Fibroblast of skin of abdomen (primary cell): ENCODE data around the gene PEX11G.
A peak's percentile ranks its signal among the peaks of the same experiment; 100 is the strongest.

Experiments
- DNase-seq: peaks from one replicate; pipeline ENCODE4 v3.0.0-alpha.2; 2013

PEX11G gene

DNA sequence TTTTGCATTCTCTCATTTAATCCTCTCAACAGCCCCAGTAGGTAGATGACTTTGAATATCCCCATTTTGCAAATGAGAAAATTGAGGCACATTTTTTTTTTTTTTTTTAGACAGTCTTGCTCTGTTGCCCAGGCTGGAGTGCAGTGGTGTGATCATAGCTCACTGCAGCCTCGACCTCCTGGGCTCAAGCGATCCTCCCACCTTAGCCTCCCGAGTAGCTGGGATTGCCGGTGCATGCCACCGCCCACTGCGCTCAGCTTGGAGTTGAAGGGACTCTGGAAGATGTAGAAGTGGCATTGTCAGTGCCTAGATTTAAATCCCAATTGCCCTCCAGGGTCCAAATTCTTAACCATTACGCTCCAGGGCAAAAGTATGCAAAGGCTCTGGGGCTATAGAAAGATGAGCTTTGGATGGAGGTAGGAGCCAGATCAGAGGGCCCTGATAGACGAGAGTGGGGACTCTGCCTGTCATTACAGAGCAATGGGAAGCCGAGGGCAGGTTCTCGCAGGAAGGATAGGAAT lies 32.8 kb upstream of the PEX11G start:
- DNase-seq, result no peak

DNA sequence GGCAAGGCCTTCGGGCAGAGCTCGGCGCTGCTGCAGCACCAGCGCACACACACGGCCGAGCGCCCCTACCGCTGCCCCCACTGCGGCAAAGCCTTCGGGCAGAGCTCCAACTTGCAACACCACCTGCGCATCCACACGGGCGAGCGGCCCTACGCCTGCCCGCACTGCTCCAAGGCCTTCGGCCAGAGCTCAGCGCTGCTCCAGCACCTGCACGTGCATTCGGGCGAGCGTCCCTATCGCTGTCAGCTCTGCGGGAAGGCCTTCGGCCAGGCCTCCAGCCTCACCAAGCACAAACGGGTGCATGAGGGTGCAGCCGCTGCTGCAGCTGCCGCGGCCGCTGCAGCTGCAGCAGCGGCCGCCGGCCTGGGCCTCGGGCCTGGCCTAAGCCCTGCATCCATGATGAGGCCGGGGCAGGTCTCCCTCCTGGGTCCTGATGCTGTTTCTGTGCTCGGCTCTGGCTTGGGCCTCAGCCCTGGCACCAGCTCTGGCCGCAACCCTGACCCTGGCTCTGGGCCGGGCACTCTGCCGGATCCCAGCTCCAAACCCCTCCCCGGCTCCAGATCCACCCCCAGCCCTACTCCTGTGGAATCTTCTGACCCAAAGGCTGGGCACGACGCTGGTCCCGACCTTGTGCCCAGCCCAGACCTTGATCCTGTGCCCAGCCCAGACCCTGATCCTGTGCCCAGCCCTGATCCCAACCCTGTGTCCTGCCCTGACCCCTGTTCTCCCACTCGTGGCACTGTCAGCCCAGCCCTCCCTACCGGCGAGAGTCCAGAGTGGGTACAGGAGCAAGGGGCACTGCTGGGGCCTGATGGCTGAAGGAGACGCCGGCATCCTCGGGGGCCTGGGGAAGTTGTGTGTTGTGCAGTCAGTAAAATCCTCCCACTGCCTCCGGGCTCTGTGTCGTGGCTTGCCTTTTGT lies 31.6 kb upstream of the PEX11G start:
- no peak for DNase-seq

DNA sequence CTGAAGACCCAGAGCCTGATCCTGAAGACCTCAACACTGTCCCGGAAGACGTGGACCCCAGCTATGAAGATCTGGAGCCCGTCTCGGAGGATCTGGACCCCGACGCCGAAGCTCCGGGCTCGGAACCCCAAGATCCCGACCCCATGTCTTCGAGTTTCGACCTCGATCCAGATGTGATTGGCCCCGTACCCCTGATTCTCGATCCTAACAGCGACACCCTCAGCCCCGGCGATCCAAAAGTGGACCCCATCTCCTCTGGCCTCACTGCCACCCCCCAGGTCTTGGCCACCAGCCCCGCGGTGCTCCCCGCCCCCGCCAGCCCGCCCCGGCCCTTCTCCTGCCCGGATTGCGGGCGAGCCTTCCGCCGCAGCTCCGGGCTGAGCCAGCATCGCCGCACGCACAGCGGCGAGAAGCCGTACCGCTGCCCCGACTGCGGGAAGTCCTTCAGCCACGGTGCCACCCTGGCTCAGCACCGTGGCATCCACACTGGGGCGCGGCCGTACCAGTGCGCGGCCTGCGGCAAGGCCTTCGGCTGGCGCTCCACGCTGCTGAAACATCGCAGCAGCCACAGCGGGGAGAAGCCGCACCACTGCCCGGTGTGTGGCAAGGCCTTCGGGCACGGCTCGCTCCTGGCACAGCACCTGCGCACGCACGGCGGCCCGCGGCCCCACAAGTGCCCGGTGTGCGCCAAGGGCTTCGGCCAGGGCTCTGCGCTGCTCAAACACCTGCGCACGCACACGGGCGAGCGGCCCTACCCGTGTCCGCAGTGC lies 30.7 kb upstream of the PEX11G start:
- DNase-seq, result no peak

DNA sequence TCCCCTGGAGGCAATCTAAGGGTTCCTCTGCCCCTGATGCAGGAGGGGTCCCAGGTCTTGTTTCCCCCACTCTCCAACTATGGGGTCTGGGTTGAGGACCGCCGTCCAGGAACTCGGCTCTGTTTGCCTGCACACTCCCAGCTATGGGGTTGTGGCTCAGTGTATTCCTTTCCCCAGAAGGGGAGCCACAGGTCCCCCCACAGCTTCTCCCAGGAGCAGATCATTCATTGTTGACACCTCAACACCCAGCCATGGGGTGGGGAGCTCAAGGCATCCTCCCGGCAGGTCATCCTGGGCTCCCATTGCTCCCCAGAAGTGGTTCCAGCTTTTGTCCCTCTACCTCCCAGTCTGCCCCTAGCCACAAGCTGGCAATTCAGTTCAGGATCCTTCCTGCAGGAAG lies 28.0 kb upstream of the PEX11G start:
- no peak for DNase-seq

DNA sequence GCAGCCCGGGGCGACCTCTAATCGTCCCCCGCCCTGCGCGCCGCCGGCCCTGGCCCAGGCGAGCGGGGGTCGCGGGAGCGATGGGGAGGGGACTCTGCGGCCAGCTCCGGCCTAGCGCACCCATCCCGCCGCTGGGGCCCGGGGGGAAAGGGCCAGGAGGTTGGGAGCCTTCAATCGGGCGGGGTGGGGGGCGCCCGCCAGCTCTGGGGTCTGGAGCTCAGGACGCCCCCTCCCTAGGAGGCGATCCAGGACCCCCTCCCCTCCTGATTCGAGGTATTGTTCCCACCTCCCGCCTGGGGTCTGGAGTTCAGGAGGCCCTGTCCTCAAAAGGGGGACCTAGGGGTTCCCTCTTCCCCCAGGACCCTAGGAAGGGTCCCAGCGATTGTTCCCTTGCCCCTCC lies 27.5 kb upstream of the PEX11G start:
- DNase-seq, result no peak

DNA sequence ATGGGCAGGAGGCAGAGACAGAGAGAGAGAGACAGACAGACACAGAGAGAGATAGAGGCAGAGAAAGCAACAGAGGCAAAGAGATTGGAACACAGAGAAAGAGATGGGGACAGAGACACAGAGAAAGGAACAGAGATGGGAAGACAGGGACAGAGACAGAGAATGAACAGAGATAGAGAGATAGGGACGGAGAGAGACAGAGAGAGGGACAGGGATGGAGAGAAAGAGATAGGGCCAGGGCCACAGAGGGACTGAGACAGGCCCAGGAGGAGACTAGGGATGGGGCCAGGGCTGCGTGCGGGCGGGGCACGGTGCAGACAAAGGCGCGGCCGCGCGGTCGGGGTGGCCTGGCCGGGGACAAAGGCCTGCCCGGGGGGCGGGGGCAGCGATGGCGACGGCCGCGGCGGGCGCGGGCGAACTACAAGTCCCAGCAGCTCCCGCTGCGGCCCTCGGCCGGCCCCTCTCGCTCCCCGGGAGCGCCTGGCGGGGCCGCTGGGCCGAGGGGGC lies 26.9 kb upstream of the PEX11G start, which contains the start of gene ZNF358:
Gene ZNF358, plus strand, starts transcription at position 459 of the 507 bp plus-strand sequence. CDS start 3,140 bp downstream, outside the sequence.
- peak; percentile 75 for DNase-seq

DNA sequence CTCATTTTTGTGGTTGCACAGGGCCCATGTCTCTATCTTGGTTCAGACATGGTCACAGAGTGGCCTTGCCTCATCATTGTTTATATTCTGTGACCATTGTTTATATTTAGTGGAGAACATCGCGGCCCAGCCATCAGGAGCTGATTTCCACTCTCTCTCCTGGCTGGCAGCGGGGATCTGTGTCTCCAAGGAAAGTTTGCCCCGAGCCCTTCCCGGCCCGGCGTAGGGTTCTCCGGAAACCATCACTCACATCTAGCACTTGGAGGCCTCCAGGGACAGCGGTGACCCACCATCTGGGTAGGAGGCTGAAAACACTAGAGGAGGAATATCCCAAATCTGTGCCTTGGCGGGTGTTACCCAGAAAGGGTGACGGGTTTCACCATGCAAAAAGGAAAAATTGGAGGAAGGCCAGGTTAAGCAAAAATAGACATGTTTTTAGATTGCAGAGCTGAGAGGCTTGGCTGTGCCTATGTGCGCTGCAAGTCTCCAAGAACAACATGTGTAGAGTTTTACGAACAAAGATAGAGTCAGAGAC lies 26.3 kb upstream of the PEX11G start:
- DNase-seq, result no peak

DNA sequence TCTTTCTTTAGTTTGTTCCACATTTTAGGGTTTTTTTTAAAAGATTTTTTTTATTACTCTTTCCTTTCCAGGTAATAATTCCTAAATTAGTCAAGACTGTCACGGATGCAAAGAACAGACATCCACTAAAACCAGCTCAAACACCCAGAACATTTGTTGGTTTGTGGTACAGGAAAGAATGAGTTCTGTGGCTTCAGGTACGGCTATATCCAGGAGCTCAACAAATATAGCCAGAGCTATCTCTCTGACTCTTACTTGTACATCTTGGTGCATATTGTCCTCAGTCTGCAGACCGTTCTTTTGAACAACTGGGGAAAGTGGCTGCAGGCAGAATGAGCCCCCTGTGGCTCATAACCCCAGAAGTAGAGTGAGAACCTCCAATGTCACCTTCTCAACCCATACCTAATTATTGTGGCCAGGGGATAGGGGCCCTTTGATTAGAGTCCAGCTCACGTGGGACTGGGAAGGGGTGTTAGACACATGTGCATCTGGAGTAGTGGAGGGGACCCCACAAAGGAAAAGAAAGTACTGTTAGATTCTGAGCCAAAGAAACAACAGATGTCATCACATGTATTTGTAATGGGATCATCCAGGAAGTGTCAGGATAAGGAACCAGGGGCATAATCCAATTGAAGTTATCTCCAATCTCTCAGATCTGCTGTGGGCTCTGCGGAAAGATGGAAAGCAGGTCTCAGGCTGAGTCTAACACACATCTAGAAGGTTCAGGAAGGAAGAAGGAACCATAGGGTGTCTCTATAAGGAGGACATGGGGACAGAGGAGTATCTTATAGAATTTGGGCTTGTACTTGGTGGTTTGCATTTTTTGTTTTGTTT lies 25.2 kb upstream of the PEX11G start:
- no peak for DNase-seq

DNA sequence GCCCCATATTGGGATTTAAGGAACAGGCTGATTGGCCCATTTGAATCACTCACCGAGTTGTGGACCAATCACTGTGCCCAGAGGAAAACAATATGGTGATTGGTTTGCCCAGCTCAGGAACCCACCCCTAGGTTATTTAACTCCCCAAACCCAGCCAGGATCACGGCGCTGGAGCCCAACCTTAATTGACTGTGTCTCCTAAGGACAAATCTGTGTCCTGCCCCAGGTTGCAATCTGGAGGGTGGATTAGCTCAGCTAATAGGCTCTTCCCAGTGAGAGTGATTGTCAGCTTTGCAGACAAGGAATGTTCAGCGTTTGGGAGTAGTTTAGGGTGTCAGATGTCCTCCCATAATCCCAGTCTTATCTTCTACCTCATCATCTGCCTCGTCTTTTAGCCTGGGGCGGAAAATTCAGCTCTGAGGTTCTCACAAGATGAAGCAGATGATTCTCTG lies 23.6 kb upstream of the PEX11G start:
- DNase-seq, result no peak

DNA sequence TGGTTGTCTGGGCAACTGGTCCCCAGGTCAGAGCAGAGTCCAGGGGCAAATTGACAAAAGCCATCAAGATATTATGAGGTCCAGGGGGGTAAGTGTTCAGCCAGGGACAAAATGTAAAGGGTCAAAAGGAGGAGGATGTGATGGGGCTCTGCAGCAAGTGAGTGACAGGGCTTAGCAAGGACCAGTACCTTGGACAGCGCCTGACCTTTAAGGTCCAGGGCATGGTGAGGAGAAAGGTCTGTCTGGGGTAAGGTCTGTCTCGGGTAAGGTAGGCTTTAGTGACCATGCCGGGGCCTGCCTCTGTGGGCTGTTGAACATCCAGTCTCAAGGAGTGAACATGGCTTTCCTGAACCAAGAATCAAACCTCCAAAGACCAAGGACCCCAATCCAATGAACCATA lies 20.8 kb upstream of the PEX11G start:
- DNase-seq, result no peak

DNA sequence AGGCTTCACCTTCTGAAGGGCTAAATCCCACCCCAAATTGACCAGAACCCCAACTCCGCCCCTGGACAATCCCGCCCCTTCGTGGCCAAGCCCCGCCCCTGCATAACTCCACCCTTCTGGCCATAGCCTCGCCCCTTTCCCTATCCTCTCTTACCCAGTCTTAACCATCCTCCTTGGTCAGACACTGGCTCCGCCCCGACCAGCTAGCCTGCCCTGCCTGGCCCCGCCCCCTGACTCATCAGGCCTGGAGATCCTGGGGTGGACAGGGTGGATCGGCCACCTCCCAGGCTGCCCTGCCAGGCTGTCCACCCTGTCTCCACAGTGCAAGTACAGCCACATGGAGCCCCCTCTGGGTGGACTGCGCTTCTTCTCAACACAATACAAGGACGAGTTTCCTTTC lies 19.0 kb upstream of the PEX11G start:
- peak; percentile 47 for DNase-seq

DNA sequence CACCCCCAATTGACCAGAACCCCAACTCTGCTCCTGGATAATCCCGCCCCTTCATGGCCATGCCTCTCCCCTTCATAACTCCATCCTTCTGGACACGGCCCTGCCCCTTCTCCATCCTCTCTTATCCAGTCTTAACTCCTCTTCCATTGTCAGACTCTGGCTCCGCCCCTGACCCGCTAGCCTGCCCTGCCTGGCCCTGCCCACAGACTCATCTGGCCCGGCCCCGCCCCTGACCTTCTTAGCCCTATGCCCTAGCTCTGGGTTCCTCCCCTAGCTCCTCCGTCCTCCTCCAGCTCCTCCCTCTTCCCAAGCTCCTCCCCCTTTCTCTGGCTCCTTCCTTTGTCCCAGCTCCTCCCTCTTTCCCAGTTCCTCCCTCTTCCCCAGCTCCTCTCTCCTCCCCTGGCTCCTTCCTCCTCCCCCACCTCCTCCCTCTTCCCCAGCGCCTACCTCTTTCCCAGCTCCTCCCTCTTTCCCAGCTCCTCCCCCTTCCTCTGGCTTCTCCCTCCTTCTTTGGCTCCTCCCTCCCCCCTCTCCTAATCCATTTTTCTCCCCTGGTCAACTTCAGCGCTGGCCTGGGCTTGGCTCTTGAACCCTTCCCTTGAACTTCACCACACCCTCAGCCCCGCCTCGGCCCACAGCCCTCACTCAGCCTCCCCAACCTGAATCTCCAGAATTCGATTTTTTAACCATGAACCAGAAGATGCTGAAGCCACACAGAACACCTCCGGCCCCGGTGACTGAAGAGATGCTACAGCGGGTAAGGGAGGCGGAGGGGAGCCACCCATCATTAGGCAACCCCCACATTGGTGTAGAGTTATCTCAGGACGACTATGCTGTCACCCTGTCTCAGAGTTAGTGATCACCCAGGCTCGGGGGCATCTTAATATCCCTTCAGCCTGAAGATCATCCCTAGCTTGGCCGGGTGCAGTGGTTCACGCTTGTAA lies 17.8 kb upstream of the PEX11G start:
- peak; percentile 46 for DNase-seq

DNA sequence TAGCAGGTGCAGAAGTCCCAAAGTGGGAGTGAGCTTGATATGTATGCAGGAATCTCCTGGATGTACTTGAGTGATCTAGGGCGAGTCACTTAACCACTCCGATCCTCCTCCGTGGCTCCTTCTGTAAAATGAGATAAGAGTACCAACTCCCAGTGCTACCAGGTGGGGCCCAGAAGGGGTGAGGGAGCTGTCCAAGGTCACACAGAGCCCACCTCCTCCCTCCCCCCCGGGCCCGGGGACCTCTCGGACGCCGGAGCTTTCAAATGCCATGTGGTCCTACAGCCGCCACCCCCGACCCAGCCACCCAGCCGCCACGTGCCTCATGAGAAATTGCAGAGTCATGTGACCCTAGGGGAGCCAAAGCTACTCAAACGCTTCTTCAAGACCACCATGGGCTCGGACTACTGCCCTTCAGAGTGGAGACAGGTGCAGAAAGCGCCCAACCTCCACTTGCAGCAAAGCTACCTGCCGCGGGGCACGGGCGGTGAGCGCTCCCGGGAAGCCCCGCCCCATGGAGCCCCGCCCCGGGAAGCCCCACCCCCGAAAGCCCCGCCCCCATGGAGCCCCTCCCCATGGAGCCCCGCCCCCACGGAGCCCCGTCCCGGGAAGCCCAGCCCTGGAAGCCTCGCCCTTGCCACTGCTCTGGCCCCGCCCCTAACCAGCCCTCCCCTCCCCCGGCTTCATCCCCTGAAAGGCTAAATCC lies 17.0 kb upstream of the PEX11G start:
- DNase-seq, result no peak

DNA sequence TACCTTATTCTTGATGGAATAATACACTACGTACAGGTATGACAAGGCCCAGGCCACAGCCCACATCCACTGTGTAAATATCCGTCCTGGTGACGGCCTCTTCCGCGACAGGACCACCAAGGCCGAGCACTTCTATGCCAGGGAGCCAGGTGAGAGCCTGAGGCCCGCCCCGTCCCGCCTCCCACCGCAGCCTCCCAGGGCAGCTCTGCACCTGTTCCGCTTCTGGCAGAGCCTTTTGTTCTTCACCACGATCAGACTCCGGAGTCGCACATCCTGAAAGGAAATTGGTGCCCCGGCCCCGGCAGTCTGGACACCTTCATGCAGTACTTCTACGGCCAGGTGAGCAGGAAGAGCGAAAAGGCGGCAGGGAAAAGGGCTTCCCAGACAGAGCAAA lies 16.4 kb upstream of the PEX11G start:
- no peak for DNase-seq

DNA sequence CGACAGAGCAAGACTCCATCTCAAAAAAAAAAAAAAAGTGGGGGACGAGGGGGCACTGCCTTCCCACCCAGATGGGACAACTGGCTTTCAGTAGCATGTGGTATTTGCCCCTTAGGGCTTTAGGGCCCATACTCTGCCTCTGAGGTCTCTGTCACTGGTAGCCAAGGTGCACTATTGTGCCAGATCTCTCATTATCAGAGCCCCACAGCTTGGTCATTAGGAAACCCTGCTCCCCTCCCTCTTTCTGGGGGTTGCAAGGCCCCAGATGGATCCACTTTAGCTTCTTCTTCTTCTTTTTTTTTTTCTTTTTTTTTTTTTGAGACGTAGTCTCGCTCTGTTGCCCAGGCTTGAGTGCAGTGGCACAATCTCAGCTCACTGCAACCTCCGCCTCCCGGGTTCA lies 15.8 kb upstream of the PEX11G start:
- DNase-seq, result no peak

DNA sequence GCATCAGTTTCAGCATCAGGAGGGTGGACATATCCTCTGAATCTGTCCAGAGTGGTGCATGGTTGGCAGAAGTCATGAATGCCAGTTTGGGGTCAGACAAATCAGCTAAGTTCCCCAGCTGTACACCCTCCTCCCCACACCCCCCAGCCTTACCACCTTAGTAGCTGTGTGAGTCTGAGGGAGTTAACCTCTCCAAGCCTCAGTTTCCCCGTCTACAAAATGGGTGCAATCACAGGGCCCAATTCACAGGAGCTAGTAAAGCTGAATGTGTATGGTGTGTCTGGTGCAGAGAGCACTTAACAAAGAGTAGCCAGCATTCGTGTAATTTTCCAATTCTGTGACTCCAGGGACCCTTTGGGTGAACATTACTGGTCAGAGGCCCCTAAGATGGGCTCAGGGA lies 13.7 kb upstream of the PEX11G start:
- DNase-seq, result no peak

DNA sequence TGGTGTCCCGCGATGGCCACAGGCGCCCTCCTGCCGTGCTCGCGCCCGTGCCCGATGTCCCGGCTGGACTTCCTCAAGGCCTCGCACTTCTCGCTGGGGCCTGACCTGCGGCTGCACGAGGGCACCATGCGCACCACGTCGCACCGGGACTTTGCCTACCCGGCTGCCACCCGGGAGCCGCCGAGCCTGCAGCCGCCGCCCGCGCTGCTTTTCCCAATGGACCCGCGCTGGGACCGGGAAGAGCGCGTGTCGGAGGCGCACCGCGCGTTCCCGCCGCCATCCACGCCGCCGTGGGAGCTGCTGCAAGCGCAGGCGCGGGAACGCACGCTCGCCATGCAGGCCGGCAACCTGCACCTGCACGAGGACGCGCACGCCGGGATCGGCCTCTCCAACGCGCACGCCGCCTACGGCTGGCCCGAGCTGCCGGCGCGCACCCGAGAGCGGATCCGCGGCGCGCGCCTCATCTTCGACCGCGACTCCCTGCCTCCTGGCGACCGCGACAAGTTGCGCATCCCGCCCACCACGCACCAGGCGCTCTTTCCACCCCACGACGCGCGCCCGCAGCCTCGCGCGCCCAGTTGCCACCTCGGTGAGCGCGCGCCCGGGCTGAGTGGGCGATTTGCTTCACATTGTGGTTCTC lies 12.1 kb upstream of the PEX11G start:
- no peak for DNase-seq

DNA sequence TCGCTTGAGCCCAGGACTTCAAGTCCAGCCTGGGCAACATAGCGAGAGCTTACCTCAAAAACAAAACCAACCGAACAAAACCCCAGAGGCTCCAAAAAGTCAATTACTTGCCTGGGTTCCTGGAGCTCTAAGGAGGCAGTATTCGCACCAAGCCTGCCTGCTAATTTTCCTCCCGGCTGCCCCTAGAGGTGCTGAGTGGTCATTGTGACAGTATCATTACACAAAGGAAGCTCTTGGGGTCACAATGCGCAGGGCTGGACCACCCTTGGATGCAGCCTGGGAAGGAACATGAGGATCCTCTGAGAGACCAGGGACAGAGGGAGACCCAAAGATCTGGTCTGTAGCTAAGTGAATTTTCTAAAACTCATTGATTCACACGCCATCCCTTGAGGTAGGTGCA lies 8.5 kb upstream of the PEX11G start:
- no peak for DNase-seq

DNA sequence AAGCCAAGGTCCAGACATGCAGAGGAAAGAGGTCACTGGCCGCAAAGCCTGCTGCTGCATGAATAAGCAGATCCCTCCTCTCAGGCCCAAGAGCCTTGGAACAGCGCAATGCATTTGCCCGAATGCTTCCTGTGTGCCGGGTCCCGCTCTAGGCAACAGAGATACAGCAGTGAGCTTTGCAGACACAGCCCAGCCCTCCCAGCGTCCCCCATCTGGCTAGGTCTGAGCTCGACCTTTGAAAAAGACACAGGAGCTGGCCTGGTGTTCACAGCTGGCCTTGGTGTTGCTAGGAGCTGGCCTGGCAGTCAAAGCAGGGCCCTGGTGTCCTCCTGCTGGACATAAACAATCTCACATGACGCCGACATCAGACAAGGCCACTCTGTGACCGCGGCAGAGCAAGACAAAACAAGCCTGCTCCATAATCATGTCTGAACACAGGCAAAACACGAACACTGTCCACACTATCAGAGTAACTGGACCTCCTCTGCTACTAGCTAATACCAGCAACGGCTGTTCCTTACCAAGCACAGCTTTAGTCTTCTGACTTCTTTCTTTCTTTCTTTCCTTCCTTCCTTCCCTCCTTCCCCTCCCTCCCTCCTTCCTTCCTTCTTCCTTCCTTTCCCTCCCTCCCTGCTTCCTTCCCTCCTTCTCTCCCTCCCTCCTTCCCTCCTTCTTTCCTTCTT lies 5.7 kb upstream of the PEX11G start:
- DNase-seq, result no peak
